HG03558 (cell line): ENCODE measurements around the gene IRAK1BP1.
"Not testable (repeated sequence)": the region's sequence is repeated elsewhere in the genome, so short reads cannot be mapped to it uniquely, and the experiment has no call there.

Experiments
- ATAC-seq: cut with Tn5 transposase; IDR thresholded peaks from one replicate; pipeline ENCODE4 v1.9.1; 2021; ENCODE audit warnings: moderate number of reproducible peaks; ENCODE audit not compliant: unreplicated experiment; ENCODE audit errors: extremely low read depth

IRAK1BP1 gene

DNA sequence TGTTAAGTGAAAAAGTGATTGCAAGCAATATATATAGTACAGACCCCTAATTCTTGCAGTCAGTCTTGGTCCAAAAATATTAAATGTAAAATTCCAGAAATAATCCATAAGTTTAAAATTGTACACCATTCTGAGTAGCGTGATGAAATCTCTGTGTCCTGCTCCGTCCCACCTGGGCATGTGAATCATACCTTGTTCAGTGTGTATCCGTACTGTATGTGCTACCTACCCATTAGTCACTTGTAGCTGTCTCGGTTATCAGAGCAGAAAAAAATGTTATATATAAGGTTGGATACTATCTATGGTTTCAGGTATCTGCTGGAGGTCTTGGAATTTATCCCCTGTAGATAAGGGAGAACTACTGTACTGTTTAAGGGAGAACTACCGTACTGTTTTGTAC is 16.3 kb downstream of the IRAK1BP1 start:
- ATAC-seq, result no peak

DNA sequence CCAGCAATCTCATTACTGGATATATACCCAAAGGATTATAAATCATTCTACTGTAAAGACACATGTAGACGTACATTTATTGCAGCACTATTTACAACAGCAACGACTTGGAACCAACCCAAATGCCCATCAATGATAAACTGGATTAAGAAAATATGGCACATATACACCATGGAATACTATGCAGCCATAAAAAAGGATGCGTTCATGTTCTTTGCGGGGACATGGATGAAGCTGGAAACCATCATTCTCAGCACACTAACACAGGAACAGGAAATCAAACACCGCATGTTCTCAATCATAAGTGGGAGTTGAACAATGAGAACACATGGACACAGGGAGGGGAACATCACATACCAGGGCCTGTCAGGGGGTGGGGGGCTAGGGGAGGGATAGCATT is 22.6 kb downstream of the IRAK1BP1 start:
- ATAC-seq, result not testable (repeated sequence)

GRCh38 chr6:78896227-78896626 is 28.9 kb downstream of the IRAK1BP1 start:
- no peak for ATAC-seq

- no peak for ATAC-seq
Measured at GRCh38 chr6:78908621-78909020, 41.3 kb downstream of the IRAK1BP1 start.

- no peak for ATAC-seq
Measured at GRCh38 chr6:78909391-78909790, 42.0 kb downstream of the IRAK1BP1 start.

DNA sequence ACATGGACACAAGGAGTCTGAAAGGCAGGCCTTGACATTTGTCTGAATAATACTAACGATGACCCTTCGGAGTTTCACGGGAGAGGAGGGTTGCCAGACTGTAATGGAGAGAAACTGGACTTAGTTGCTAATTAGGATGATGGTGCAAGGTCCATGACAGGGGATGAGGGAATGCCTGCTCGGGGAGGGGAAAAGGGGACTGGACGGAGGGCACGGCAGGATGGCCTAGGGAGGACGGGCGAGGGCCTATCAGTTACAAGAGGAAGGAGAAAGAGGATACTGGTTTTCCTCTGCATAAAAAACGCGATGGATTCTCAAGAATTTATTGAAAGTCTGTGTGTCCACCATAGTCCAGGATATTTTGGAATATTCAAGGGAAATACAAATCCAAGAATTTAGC is 42.7 kb downstream of the IRAK1BP1 start:
- ATAC-seq, result no peak

GRCh38 chr6:78910591-78911171 is 43.3 kb downstream of the IRAK1BP1 start:
- no peak for ATAC-seq

DNA sequence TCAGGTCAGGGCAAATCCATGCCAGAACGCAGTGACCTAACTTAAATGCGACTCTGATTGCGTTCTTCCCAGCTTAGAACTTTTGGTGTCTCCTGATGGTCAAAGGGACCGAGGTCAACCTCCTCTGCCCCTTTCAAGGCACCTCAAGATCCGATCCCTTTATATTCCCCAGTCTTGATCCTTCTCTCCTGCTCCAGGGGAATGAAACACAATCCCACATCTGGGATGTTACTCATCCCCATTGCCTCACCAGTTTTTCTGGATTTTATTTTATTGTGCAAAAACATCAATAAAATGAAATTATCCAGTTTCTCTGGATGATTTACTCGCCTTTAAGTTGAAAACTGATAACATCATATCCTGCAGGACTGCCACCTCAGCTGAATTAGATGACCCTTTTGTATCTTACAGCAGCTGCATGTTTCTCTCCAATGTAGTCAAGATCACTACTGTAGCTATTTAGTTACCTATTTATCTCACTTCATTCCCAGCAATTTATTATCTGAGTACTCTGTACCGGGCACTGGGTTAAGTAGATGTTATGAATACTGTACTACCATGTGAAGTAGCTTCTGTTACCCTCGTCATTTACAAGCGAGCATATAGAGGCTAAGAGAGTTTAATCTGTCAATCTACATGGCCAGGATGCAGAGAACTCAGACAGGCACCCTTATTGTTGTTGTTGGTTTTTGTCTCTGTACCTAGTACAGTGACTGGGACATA is 44.0 kb downstream of the IRAK1BP1 start:
- ATAC-seq, result no peak

DNA sequence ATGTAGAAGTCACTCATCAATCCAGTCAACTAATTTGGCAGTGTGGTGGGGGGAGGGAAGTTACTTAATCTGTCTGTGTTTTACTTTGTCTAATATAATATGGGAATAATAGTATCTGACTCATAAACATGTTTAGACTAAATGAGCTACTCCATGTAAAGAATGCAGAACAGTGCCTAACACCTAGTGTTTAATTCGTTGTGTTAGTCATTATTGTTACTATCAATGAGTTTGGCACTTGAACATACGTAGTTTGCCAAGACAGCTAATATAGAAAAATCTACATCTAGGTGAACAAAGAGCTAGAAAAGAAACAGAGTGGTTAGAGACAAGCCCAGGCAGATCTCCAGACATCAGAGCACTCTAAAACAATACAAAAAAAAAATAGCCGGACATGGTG is 49.1 kb downstream of the IRAK1BP1 start:
- no peak for ATAC-seq

DNA sequence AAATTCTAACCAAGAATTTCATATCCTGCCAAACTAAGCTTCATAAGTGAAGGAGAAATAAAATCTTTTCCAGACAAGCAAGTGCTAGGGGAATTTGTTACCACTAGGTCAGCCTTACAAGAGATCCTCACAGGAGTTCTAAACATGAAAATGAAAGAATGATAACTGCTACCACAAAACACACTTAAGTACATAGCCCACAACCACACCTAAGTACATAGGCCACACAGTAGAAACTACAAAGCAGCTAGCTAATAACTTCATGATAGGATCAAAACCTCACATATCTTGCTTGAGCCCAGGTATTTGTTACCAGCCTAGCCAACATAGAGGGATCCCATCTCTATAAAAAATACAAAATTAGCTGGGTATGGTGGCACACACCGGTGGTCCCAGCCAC is 50.4 kb downstream of the IRAK1BP1 start:
- ATAC-seq, result no peak

- not testable (repeated sequence) for ATAC-seq
Measured at GRCh38 chr6:78921168-78921567, 53.8 kb downstream of the IRAK1BP1 start.

- ATAC-seq, result no peak
Measured at GRCh38 chr6:78925317-78925716, 58.0 kb downstream of the IRAK1BP1 start.

- no peak for ATAC-seq
Measured at GRCh38 chr6:78935553-78935952, 68.2 kb downstream of the IRAK1BP1 start.

- no peak for ATAC-seq
Measured at GRCh38 chr6:78936515-78936914, 69.2 kb downstream of the IRAK1BP1 start.

GRCh38 chr6:78942446-78942845 is 75.1 kb downstream of the IRAK1BP1 start:
- no peak for ATAC-seq

- no peak for ATAC-seq
Measured at GRCh38 chr6:78947529-78947928, 80.2 kb downstream of the IRAK1BP1 start.

DNA sequence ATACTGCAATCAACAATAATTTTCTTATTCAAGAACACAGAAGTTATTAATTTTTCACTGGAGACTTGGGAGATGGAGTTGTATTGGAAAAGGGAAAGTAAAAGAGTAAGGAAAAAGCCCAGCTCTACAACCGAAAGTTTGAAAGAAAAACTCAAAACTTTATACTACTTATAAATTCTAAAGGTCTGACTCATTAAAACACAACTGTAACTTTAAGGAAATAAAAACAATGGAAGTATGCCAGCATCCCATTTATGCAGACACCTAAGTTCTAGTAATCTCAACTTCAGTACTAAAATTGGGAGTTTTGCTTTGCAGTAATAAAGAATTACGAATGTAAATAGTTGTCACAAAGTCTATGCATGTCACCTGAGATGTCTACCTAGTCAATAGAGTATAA is 80.6 kb downstream of the IRAK1BP1 start:
- ATAC-seq, result no peak

GRCh38 chr6:78948785-78949184 is 81.4 kb downstream of the IRAK1BP1 start:
- no peak for ATAC-seq

GRCh38 chr6:78952362-78952761 is 85.0 kb downstream of the IRAK1BP1 start:
- no peak for ATAC-seq
